Measurements from ENCODE around the gene FTCDNL1.

DNA sequence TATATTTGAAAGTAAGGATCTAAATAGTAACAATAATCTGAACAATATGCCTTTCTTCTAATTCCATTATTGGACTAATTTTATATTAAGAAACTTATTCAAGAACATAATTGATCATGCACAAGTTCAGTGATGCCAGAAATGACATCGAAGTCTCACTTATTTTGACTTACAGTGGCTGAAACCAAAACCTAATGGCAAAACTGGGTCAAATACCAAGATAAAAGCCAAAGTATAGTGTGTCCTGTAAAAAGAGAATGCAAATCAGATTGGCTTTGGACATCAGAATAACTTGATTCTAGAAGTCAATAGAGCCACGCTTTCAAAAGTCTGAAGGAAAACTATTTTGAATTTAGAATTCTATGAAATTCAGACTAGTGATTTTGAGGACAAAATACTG, 137.2 kb downstream of the FTCDNL1 start:
- TF ChIP-seq POLR2A (IDR thresholded peaks at IDR 0.05; ENCODE audit: low read length), result no peak
- TF ChIP-seq GATA1 (IDR thresholded peaks at IDR 0.05; ENCODE audit: low read depth, low read length), result no peak
